ENCODE data around the gene FREM2.

The FREM2 gene

GRCh38 chr13:38688674-38689073, 1.8 kb downstream of the FREM2 start:
- no peak for DNase-seq

- DNase-seq, result no peak
Measured at GRCh38 chr13:38690231-38690630, 3.4 kb downstream of the FREM2 start.

DNA sequence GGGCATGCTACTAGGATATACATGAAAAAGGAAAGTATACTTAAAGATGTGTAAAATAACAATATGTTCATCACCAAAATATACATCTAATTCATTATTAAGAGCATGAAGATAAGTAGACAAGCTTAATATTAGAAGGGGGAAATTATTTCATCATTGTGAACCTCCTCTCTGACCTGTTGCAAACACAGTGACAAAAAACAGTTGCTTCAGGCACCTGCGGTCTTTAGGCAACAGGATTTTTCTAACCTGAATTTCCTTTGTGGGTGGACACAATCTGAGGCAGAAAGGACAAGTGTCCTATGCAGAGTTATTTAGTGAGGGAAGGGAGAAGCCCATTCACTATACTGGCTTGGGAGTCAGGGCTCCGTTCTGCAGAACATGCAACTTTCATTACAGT, 6.3 kb downstream of the FREM2 start:
- no peak for DNase-seq

GRCh38 chr13:38693641-38694040, 6.8 kb downstream of the FREM2 start:
- DNase-seq, result no peak

DNA sequence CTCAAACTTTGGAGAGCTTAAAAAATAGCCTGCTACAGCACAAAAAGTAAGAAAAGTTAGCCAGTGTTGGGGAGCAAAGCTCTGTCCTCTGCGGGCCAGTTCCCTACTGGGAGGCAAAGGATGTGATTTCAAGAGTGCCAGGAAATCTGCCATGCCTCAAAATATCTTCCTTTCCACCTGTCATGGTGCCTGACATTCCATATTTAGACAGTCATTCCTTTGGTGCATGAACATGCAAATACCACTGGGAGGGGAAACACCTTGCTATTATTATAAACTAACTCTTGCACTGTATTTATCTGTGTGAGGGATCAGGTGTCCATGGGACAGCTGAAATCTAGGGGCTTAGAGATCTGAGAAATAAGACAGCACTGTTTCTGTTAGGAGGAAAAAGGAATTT, 10.3 kb downstream of the FREM2 start:
- no peak for DNase-seq

DNA sequence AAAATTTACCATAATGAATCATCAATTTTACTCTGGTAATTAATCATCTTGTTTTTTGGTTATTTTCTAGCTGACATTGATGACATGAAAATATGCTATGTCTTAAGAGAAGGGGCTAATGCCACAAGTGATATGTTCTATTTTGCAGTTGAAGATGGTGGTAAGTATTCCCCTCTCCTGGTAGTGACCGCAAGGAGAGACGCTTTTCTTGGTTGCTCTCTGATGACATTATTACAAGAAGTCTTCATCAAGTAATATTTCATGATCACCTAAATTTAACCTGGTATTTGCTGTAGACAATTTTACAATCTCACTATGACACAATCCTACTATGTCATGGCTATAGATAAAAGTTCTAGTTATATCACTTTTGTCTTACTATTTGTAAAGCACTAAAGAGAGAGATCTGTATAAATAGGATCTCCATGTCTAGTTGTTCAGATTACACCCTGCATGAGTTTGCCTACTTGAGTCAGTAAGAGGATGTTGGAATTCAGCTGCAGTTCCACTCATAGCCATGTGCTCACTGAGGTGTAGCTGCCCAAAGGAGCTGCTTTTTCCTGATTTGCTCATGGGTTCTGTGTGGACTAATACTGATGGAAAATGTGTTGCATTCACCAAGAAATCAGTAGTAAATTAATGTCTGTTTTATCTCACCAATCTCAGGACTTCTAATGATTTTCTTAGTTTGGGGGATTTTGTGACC, 10.9 kb downstream of the FREM2 start:
- DNase-seq, result peak in 1 of 2 experiments; percentile 3

- peak; percentile 12 to 76 for DNase-seq
Measured at GRCh38 chr13:38700051-38700450, 13.2 kb downstream of the FREM2 start.

- no peak for DNase-seq
Measured at GRCh38 chr13:38702669-38703068, 15.8 kb downstream of the FREM2 start.

DNA sequence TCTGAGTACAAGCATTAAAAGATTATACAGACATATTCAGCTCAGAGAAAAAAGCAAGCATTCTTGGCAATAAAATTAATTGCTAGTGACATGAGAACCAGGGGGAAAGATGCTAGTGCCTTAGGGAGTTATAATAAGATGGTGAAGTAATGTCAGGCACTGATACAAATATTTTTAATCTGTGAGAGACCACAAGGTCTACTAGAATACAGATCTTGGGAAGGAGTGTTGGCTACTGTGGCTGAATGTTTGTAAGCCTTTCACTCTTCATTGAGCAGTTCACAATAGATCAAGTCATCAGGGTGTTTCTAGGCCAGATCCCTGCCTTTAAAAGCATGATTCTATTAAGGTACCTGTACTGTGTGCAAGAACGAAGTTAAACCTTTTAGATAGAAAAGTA, 16.4 kb downstream of the FREM2 start:
- no peak for DNase-seq

- DNase-seq, result no peak
Measured at GRCh38 chr13:38705365-38705764, 18.5 kb downstream of the FREM2 start.

DNA sequence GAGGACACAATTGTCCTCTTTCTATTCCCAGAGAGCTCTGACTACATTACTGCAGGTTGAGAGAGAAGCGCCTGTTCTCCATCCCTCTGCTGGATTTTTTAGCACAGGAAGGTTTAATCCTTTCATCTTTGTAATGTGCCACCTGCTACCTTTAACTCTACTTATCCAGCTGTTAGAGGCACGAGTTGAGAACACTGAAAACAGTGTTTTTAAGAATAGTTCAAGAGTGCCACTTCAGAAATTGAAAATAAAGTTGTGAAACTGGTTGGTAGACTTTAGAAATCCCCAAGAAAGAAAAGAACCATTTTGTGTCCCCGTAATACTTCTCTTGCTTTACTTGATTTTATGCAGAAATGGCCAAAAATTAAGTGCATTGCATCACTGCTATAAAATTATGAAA, 20.6 kb downstream of the FREM2 start:
- peak in 1 of 2 experiments; percentile 54 for DNase-seq

DNA sequence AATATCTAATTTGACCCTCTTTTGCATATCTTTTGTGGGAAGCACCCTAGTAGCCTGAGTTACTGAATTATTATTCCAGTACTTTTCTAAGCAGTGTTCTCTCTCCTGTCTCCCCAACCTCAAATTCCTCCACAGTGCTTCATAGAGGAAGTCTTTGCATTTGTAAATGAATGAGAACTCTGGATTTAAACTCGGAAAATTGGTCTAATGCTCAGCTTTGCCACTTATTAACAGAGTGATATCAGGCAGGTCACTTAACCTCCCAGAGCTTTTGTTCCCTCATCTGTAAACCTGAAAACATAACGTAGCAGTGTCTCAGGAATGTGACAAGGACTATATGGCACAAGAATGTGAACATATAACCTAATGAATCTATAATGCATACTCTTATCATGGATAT, 26.2 kb downstream of the FREM2 start:
- no peak for DNase-seq

GRCh38 chr13:38718374-38718773, 31.5 kb downstream of the FREM2 start:
- no peak for DNase-seq

GRCh38 chr13:38730332-38730731, 43.5 kb downstream of the FREM2 start:
- no peak for DNase-seq

DNA sequence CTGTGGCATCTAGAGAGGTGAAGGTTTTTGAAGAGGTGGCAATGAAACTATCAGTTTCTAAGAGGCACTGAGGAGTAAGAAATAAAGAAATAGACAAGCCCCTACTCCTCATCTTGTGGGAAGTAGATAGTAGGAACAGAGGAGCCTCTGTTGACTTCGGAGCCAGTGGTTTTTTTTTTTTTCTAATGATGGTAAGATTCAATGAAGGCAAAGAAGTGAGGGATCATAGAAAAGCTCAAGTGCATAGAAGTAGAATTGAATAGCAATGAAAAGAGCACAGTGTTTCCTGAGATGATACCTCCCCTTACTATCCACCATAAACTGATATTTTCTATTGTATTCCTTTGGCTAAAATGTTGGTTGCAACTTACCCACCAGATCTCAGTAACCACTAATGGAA, 46.3 kb downstream of the FREM2 start:
- DNase-seq, result no peak

DNA sequence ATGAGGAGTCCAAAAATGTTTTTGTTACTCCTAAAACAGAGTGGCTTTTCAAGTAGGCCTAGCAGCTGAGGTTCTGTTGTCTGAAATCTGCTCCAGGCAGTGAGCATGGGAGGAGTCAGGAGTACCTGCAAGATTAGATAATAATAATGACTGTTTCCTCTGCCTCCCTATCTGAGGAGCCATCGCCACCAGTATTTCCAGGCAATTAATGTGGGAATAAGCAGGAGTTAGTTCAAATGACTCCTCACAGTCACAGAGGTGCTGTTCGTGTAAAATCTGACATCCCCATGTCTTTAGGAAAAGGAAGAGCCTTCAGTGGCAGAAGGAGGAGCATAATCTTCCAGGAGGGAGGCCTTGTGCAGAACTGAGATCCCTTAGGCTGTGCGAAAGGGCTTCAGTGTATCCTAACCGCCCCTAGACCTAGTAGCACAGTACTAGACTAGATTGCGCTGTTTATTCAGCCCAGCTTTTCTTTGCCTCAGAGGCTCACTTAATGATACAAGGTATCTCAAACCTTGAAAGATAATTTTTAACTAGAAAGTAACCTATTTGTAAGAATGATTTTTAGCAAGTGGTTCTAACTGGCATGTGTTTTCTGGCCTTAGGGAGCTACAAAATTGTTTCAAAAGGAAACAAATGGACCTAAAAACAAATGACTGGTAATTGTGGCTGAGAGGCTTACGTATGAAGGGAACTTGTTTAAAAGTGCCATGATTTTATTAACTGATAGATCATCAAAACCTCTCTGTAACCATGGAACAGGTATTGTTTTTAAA, 49.0 kb downstream of the FREM2 start:
- no peak for DNase-seq

DNA sequence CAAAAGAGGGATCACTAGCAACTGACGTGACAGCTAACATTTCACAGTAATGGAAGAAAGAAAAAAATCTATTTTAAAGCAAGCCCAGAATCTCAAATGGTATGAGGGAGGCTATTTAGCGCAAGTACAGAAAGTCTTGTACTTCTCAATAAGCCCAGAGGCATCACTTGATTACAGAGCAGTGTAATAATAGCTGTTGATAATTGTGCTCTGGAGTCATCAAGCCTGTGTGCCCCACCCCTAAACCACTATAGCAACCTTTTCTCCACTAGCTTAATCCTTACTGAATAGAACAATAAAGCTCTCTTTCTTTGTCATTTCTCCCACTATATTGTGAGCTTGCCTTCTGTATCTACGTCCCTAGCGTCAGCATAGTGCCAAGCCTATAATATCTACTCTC, 56.6 kb downstream of the FREM2 start:
- DNase-seq, result no peak

GRCh38 chr13:38752686-38753085, 65.8 kb downstream of the FREM2 start:
- DNase-seq, result no peak

DNA sequence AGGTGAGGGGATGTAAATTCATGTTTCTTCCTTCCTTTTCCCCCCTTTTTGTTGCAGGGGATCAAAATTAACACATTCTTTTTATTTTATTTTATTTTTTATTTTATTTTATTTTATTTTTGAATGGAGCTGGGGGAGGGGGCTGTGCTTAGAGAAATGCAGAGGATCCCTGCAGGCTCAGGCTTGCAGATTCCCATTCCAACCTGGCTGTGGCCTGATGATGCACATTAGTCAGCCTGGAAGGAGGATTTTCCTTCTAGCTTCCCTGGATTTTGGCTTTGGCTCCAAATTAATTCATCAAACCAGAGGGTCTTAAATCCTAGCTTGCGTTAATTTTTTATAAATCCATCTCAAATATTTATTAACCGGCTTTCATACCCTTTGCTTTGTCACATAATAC, 67.0 kb downstream of the FREM2 start:
- no peak for DNase-seq

DNA sequence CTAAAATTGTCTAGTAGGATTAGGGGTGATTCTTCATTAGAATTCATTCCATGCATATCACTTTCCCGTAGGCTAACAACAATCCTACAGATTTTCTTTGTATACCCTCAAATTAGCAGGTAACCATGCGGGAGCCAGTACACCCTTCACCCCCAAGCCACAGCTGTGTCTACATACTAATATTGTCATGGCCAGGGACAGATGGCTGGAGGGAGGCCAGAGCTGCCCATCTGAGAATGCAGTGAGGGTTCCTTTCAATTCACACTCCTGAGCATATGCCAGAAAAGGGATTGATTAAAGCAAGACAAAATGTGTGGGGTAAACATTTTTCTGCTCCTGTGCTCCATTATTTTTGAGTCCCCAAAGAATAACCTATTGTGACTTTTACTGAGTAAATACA, 68.9 kb downstream of the FREM2 start:
- peak; percentile 4 to 48 for DNase-seq

DNA sequence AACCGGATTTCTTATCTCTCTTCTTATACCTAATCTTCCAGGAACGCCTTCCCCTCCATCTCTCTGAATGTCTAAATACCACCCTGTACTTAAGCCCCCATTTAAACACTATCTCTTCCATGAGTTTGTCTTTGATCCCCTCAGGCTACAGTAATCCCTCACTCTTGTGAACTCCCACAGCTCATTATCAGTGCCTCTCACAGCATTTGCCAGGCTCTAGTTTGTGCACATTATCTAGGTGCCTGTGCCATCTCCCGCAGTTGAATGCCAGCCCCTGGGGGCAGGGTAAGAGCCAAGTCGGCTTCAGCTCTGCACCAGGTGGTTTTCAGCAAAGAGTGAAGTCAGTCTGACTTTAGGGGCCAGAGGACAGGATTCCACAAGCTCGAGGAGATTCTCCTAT, 71.4 kb downstream of the FREM2 start:
- DNase-seq, result no peak

DNA sequence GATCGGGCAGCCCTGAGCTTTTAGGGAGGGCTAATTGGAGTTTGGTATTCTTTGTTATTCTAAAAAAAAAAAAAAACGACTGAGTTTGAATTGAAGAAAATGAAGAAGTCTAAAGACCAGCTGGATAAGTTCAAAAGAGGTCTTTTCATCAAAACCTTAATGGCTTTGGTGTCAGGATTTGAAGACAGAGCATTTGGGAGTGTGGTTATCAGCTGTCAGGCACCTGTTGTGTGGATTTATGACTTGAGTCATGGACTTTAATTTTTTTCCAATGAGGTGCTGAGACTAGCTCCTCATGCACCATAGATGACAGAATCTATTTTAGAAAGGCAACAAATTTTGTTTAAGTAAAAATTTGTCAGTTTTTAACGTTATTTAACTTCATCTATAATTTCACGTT, 72.5 kb downstream of the FREM2 start:
- DNase-seq, result no peak

- DNase-seq, result peak; percentile 33 to 34
Measured at GRCh38 chr13:38763446-38764381, 76.8 kb downstream of the FREM2 start.

DNA sequence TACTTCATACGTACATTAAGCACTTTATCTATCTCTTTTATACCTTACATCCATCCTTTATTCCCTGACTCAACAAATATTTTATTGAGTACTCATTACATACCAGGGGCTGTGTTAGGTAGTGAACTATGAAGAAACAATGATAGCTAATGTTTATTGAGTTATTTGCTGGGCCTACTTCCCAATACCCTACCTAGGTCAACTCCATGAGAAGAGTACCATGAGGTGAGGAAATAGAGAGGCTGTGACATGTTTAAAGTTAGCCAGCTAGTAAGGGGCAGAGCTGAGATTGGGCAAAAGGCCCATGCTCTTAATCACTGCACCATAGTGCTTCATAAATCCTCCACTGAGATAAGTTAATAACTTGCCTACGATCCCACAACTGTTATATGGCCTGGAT, 79.9 kb downstream of the FREM2 start:
- no peak for DNase-seq

Data from NCI-H524 (cell line).